ENCODE measurements around the gene CEP250. TPM values are rescaled to one million over a fixed set of nuclear protein-coding genes. Genes with fewer than 3 reads are reported as not detected.
"Not testable (repeated sequence)": the region's sequence is repeated elsewhere in the genome, so short reads cannot be mapped to it uniquely, and the experiment has no call there.

CEP250 gene
- total RNA-seq, 1 donor: 23.5 TPM

GRCh38 chr20:35515949-35516645 lies 60.7 kb downstream of the CEP250 start:
- H2AFZ ChIP-seq (ENCODE audit: low read length): no peak overlapping the region
- no peak for TF ChIP-seq CTCF (IDR thresholded peaks at IDR 0.05; ENCODE audit: extremely low read depth, low read depth, low read length)
- peaks cover 13% of the 10 kb centered on the region for H3K4me1 ChIP-seq (ENCODE audit: insufficient read depth, low read length)
- no peaks in the 10 kb centered on the region for H3K9me3 ChIP-seq (ENCODE audit: low read depth, low read length)
- no peaks in the 10 kb centered on the region for H3K27me3 ChIP-seq (ENCODE audit: insufficient read depth, low read length)
- no peak overlapping the region for H3K27ac ChIP-seq (ENCODE audit: low read depth, low read length)
- peaks cover 29% of the 10 kb centered on the region for H3K36me3 ChIP-seq (ENCODE audit: insufficient read depth, low read length)
- DNase-seq (ENCODE audit: insufficient read length, low spot score, missing footprints): peak; percentile 96
- peaks cover 12% of the 10 kb centered on the region for H4K20me1 ChIP-seq (ENCODE audit: insufficient read depth, low read length)
- no peak overlapping the region for H3K4me3 ChIP-seq (ENCODE audit: insufficient read depth, low read length)
- H3K4me2 ChIP-seq (ENCODE audit: insufficient read depth, low read length): no peak overlapping the region
- H3K79me2 ChIP-seq (ENCODE audit: insufficient read depth, low read length): no peaks in the 10 kb centered on the region

DNA sequence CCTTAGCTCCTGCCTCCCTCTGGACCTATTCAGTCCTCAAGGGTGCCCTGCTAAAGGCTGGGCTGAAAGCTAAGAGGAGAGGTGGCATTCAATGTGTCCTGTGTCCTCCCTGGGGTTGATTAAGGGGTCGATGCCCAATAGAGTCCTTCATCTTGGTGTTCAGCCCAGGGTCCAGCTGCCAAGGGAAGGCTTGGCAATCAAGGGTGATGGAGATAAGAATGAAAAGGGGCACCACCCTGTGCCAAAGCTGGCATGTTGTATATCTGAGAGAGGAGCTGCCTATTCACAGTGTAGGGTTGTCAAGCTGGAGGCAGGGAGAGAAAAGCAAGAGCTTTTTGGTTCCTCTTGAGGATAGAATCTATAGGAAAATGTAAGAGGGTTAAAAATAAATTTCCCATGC lies 61.7 kb downstream of the CEP250 start:
- DNase-seq (ENCODE audit: insufficient read length, low spot score, missing footprints): no peak
- no peak overlapping the region for H3K4me3 ChIP-seq (ENCODE audit: insufficient read depth, low read length)
- H4K20me1 ChIP-seq (ENCODE audit: insufficient read depth, low read length): peaks cover 7% of the 10 kb centered on the region
- no peak overlapping the region for H3K27ac ChIP-seq (ENCODE audit: low read depth, low read length)
- TF ChIP-seq CTCF (IDR thresholded peaks at IDR 0.05; ENCODE audit: extremely low read depth, low read depth, low read length): no peak
- no peaks in the 10 kb centered on the region for H3K79me2 ChIP-seq (ENCODE audit: insufficient read depth, low read length)
- no peak overlapping the region for H2AFZ ChIP-seq (ENCODE audit: low read length)
- no peak overlapping the region for H3K4me2 ChIP-seq (ENCODE audit: insufficient read depth, low read length)
- no peaks in the 10 kb centered on the region for H3K9me3 ChIP-seq (ENCODE audit: low read depth, low read length)
- H3K4me1 ChIP-seq (ENCODE audit: insufficient read depth, low read length): peaks cover 13% of the 10 kb centered on the region
- H3K27me3 ChIP-seq (ENCODE audit: insufficient read depth, low read length): no peaks in the 10 kb centered on the region
- peaks cover 18% of the 10 kb centered on the region for H3K36me3 ChIP-seq (ENCODE audit: insufficient read depth, low read length)

DNA sequence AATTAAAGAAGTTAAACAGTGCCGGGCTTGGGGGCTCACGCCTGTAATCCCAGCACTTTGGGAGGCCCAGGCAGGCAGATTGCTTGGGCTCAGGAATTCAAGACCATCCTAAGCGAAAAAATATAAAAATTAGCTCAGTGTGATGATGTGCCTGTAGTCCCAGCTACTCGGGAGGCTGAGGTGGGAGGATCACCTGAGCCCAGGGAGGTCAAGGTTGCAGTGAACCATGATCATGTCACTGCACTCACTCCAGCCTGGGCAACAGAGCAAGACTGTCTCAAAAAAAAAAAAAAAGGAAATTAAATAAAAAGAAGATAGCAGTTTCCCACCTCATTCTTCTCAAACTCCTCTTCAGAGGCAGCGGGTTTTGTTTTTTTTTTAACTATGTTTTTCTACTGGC lies 62.4 kb downstream of the CEP250 start:
- not testable (repeated sequence) for H3K79me2 ChIP-seq (ENCODE audit: insufficient read depth, low read length); DNase-seq (ENCODE audit: insufficient read length, low spot score, missing footprints); H3K4me2 ChIP-seq (ENCODE audit: insufficient read depth, low read length); H2AFZ ChIP-seq (ENCODE audit: low read length); H4K20me1 ChIP-seq (ENCODE audit: insufficient read depth, low read length); H3K27me3 ChIP-seq (ENCODE audit: insufficient read depth, low read length); H3K9me3 ChIP-seq (ENCODE audit: low read depth, low read length); H3K4me3 ChIP-seq (ENCODE audit: insufficient read depth, low read length); H3K27ac ChIP-seq (ENCODE audit: low read depth, low read length)
- H3K4me1 ChIP-seq (ENCODE audit: insufficient read depth, low read length): peaks cover 13% of the 10 kb centered on the region
- H3K36me3 ChIP-seq (ENCODE audit: insufficient read depth, low read length): peaks cover 12% of the 10 kb centered on the region

GRCh38 chr20:35518955-35519354 lies 63.6 kb downstream of the CEP250 start:
- H3K79me2 ChIP-seq (ENCODE audit: insufficient read depth, low read length): no peaks in the 10 kb centered on the region
- H3K4me1 ChIP-seq (ENCODE audit: insufficient read depth, low read length): peaks cover 13% of the 10 kb centered on the region
- H4K20me1 ChIP-seq (ENCODE audit: insufficient read depth, low read length): peaks cover 7% of the 10 kb centered on the region
- H3K4me3 ChIP-seq (ENCODE audit: insufficient read depth, low read length): no peak overlapping the region
- H3K9me3 ChIP-seq (ENCODE audit: low read depth, low read length): no peaks in the 10 kb centered on the region
- no peak for TF ChIP-seq CTCF (IDR thresholded peaks at IDR 0.05; ENCODE audit: extremely low read depth, low read depth, low read length)
- H2AFZ ChIP-seq (ENCODE audit: low read length): no peak overlapping the region
- H3K4me2 ChIP-seq (ENCODE audit: insufficient read depth, low read length): no peak overlapping the region
- no peaks in the 10 kb centered on the region for H3K27me3 ChIP-seq (ENCODE audit: insufficient read depth, low read length)
- DNase-seq (ENCODE audit: insufficient read length, low spot score, missing footprints): no peak
- peaks cover 9% of the 10 kb centered on the region for H3K36me3 ChIP-seq (ENCODE audit: insufficient read depth, low read length)
- no peak overlapping the region for H3K27ac ChIP-seq (ENCODE audit: low read depth, low read length)
